GM23338 (cell line): Measurements from ENCODE around the gene CMTR1. TPM values are rescaled to one million over a fixed set of nuclear protein-coding genes. Genes with fewer than 3 reads are reported as not detected.

Experiments
- ATAC-seq: fragments of 200-7000 bp; cut with Tn5 transposase; 3 replicates; pipeline ENCODE4 v1.9.1; 2020
- DNase-seq: peaks from one replicate; pipeline ENCODE4 v3.0.0-alpha.2; 2015; ENCODE audit warnings: low spot score
- H2AFZ ChIP-seq: fragments of 200-600 bp; sonication (generic); 2 replicates; pipeline ENCODE4 v1.8.0; 2016; ENCODE audit warnings: antibody characterized with exemption, mild to moderate bottlenecking, moderate library complexity
- H3F3A ChIP-seq: fragments of 200-600 bp; sonication (generic); replicated peaks from 2 replicates; pipeline ENCODE4 v1.8.0; 2017; ENCODE audit warnings: antibody characterized with exemption, mixed run types, low read depth
- H3K27ac ChIP-seq: fragments of 200-600 bp; sonication (generic); 2 replicates; pipeline ENCODE4 v1.6.1; 2016; ENCODE audit warnings: low read depth
- H3K27me3 ChIP-seq: fragments of 200-600 bp; sonication (generic); 2 replicates; pipeline ENCODE4 v1.8.0; 2016; ENCODE audit warnings: mild to moderate bottlenecking, mixed run types, moderate library complexity; ENCODE audit not compliant: insufficient read depth
- H3K36me3 ChIP-seq: fragments of 200-600 bp; sonication (generic); 2 replicates; pipeline ENCODE4 v1.8.0; 2016; ENCODE audit warnings: mild to moderate bottlenecking; ENCODE audit not compliant: insufficient read depth
- H3K4me1 ChIP-seq: fragments of 200-600 bp; sonication (generic); 2 replicates; pipeline ENCODE4 v1.8.0; 2016; ENCODE audit warnings: mild to moderate bottlenecking, moderate library complexity; ENCODE audit not compliant: insufficient read depth
- H3K4me2 ChIP-seq: fragments of 200-600 bp; sonication (generic); 2 replicates; pipeline ENCODE4 v1.7.1; 2017; ENCODE audit warnings: mixed run types
- H3K4me3 ChIP-seq: fragments of 200-600 bp; sonication (generic); 2 replicates; pipeline ENCODE4 v1.6.1; 2016; ENCODE audit warnings: mixed run types
- H3K79me2 ChIP-seq: fragments of 200-600 bp; sonication (generic); replicated peaks from 2 replicates; pipeline ENCODE4 v1.8.0; 2017; ENCODE audit warnings: mild to moderate bottlenecking; ENCODE audit not compliant: insufficient read depth
- H3K9me2 ChIP-seq: fragments of 200-600 bp; sonication (generic); 2 replicates; pipeline ENCODE4 v1.8.0; 2017; ENCODE audit not compliant: insufficient read depth
- H4K20me1 ChIP-seq: fragments of 200-600 bp; sonication (generic); replicated peaks from 2 replicates; pipeline ENCODE4 v1.8.0; 2017; ENCODE audit warnings: mild to moderate bottlenecking; ENCODE audit not compliant: insufficient read depth
- H3K27ac Mint-ChIP-seq: 2 replicates; pipeline ENCODE4 v1.8.0; 2020; ENCODE audit warnings: inconsistent platforms, mild to moderate bottlenecking, moderate library complexity, mixed read lengths
- H3K27me3 Mint-ChIP-seq: 3 replicates; pipeline ENCODE4 v1.8.0; 2022; ENCODE audit warnings: low read depth, mild to moderate bottlenecking, moderate library complexity, mixed read lengths, inconsistent platforms; ENCODE audit not compliant: insufficient read depth, poor library complexity
- H3K36me3 Mint-ChIP-seq: 3 replicates; pipeline ENCODE4 v1.8.0; 2021; ENCODE audit warnings: low read depth, mild to moderate bottlenecking, inconsistent platforms, moderate library complexity, mixed read lengths
- H3K4me1 Mint-ChIP-seq: 3 replicates; pipeline ENCODE4 v1.8.0; 2020; ENCODE audit warnings: mild to moderate bottlenecking, inconsistent platforms, mixed read lengths
- H3K4me3 Mint-ChIP-seq: 3 replicates; pipeline ENCODE4 v1.8.0; 2021; ENCODE audit warnings: moderate library complexity, mild to moderate bottlenecking, inconsistent platforms, mixed read lengths
- H3K9me3 Mint-ChIP-seq: 3 replicates; pipeline ENCODE4 v1.8.0; 2020; ENCODE audit warnings: moderate library complexity, mild to moderate bottlenecking, inconsistent platforms, mixed read lengths
- CREB1 ChIP-seq: fragments of 250-450 bp; sonication (Bioruptor Pico); IDR thresholded peaks from 2 replicates; pipeline ENCODE4 v1.5.0; 2020; ENCODE audit warnings: low read depth, mild to moderate bottlenecking, moderate library complexity
- EZH2 ChIP-seq: fragments of 200-600 bp; sonication (generic); IDR thresholded peaks from one replicate; pipeline ENCODE4 v1.8.0; 2017; ENCODE audit warnings: antibody characterized with exemption, mild to moderate bottlenecking, low read depth; ENCODE audit not compliant: unreplicated experiment
- EZH2phosphoT487 ChIP-seq: fragments of 200-600 bp; sonication (generic); IDR thresholded peaks from one replicate; pipeline ENCODE4 v1.8.1; 2018; ENCODE audit warnings: antibody characterized with exemption; ENCODE audit not compliant: unreplicated experiment
- JUNB ChIP-seq: IDR thresholded peaks from one replicate; pipeline ENCODE4 v1.6.1; 2016; ENCODE audit warnings: antibody characterized with exemption; ENCODE audit not compliant: unreplicated experiment
- NANOG ChIP-seq: IDR thresholded peaks from 2 replicates; pipeline ENCODE4 v1.6.1; 2016; ENCODE audit warnings: antibody characterized with exemption, borderline replicate concordance
- POLR2AphosphoS5 ChIP-seq: IDR thresholded peaks from 2 replicates; pipeline ENCODE4 v1.6.1; 2016; ENCODE audit warnings: antibody characterized with exemption, low read depth
- STAT1 ChIP-seq: IDR thresholded peaks from one replicate; pipeline ENCODE4 v1.6.1; 2016; ENCODE audit warnings: antibody characterized with exemption; ENCODE audit not compliant: unreplicated experiment
- ZNF114 ChIP-seq: fragments of 250-450 bp; sonication (Bioruptor Pico); IDR thresholded peaks from 2 replicates; pipeline ENCODE4 v1.5.0; 2020; ENCODE audit warnings: mild to moderate bottlenecking, moderate library complexity
- ZNF331 ChIP-seq: fragments of 250-450 bp; sonication (Bioruptor Pico); IDR thresholded peaks from 2 replicates; pipeline ENCODE4 v1.5.0; 2020; ENCODE audit warnings: low read depth, mild to moderate bottlenecking, moderate library complexity
- polyA plus RNA-seq: library from polyadenylated mRNA; unstranded; fragments of >200 nt; fragmentation: Nextera tagmentation; extraction: Ambion mirVana; gene quantifications from 2 replicates; pipeline ENCODE4 v1.2.1, GENCODE V29; 2016
- total RNA-seq: library from RNA; depleted of rRNA; stranded (reverse); fragments of >200 nt; shearing (Covaris generic); gene quantifications from 2 replicates; pipeline ENCODE4 v1.2.3, GENCODE V29; 2014
- TF ChIP-seq, protein P1 (sequence below): fragments of 250-450 bp; sonication (Bioruptor Pico); IDR thresholded peaks from 2 replicates; pipeline ENCODE4 v1.5.0; 2020; ENCODE audit warnings: mild to moderate bottlenecking, moderate library complexity
- TF ChIP-seq, protein P2 (sequence below), 2 experiments: fragments of 200-600 bp in 1 of 2; sonication (generic) in 1 of 2; conservative IDR thresholded peaks; 2 replicates each; pipeline versions ENCODE4 v1.5.1 to v1.6.1; 2016 to 2017; ENCODE audit warnings: antibody characterized with exemption in 2 of 2, low read depth in 2 of 2, mild to moderate bottlenecking in 2 of 2, moderate library complexity in 1 of 2
- TF ChIP-seq, protein P3 (sequence below): IDR thresholded peaks from 2 replicates; pipeline ENCODE4 v1.6.1; 2016; ENCODE audit warnings: antibody characterized with exemption
- TF ChIP-seq, protein P4 (sequence below): IDR thresholded peaks from one replicate; pipeline ENCODE4 v1.6.1; 2018; ENCODE audit warnings: antibody characterized with exemption; ENCODE audit not compliant: unreplicated experiment

The CMTR1 gene
- total and polyA plus RNA-seq, 2 experiments from 2014 or later = 7.3 to 36.4 TPM

DNA sequence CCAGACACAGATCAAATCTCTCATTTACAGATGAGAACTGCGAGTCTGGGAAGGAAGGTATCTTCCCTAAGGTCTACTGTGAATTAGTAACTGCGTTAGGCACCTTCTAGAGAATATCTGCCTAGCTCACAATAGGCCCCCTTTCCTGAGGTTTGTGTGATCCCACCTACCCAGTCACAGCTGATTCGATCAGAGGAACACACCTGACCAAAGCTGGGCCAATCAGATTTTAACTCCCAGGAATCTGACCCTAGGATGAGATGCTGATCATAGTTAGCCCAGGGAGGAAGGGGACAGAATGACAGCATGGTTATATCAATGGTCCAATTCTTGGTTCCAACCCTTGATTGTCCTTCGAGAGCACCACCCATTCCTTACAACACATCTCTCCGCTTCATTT, 74.1 kb downstream of the CMTR1 start:
- Mint-ChIP-seq H3K27me3 (peaks cover 19% of the 10 kb centered on the region), H3K4me1 (peaks cover 37% of the 10 kb centered on the region), H3K36me3 (no peaks in the 10 kb centered on the region; the same call in 2 of the 3 replicates), H3K9me3 (no peaks in the 10 kb centered on the region), H3K27ac (no peak overlapping the region), H3K4me3 (no peak overlapping the region)
- Histone ChIP-seq H4K20me1 (no peaks in the 10 kb centered on the region), H3K36me3 (no peaks in the 10 kb centered on the region), H3K27me3 (peaks cover 15% of the 10 kb centered on the region), H3K4me1 (peaks cover 17% of the 10 kb centered on the region), H3K4me2 (no peak overlapping the region), H3F3A (peaks cover 7% of the 10 kb centered on the region; the same call in 1 of the 2 replicates), H3K4me3 (no peak overlapping the region), H3K27ac (no peak overlapping the region), H3K9me2 (no peaks in the 10 kb centered on the region; the same call in 1 of the 2 replicates), H2AFZ (0 out of 2 replicates have a peak overlapping the region, but pooled peaks have one; percentile 38), H3K79me2 (no peaks in the 10 kb centered on the region)
- ATAC-seq (peak; percentile 48), DNase-seq (peak; percentile 53)
- TF ChIP-seq ZNF331 (no peak), STAT1 (no peak), ZNF114 (CRISPR knock-in tag) (no peak), JUNB (no peak), EZH2 (no peak), NANOG (no peak), EZH2phosphoT487 (no peak), CREB1 (CRISPR knock-in tag) (no peak), POLR2AphosphoS5 (no peak)
- TF ChIP-seq, protein P1, sequence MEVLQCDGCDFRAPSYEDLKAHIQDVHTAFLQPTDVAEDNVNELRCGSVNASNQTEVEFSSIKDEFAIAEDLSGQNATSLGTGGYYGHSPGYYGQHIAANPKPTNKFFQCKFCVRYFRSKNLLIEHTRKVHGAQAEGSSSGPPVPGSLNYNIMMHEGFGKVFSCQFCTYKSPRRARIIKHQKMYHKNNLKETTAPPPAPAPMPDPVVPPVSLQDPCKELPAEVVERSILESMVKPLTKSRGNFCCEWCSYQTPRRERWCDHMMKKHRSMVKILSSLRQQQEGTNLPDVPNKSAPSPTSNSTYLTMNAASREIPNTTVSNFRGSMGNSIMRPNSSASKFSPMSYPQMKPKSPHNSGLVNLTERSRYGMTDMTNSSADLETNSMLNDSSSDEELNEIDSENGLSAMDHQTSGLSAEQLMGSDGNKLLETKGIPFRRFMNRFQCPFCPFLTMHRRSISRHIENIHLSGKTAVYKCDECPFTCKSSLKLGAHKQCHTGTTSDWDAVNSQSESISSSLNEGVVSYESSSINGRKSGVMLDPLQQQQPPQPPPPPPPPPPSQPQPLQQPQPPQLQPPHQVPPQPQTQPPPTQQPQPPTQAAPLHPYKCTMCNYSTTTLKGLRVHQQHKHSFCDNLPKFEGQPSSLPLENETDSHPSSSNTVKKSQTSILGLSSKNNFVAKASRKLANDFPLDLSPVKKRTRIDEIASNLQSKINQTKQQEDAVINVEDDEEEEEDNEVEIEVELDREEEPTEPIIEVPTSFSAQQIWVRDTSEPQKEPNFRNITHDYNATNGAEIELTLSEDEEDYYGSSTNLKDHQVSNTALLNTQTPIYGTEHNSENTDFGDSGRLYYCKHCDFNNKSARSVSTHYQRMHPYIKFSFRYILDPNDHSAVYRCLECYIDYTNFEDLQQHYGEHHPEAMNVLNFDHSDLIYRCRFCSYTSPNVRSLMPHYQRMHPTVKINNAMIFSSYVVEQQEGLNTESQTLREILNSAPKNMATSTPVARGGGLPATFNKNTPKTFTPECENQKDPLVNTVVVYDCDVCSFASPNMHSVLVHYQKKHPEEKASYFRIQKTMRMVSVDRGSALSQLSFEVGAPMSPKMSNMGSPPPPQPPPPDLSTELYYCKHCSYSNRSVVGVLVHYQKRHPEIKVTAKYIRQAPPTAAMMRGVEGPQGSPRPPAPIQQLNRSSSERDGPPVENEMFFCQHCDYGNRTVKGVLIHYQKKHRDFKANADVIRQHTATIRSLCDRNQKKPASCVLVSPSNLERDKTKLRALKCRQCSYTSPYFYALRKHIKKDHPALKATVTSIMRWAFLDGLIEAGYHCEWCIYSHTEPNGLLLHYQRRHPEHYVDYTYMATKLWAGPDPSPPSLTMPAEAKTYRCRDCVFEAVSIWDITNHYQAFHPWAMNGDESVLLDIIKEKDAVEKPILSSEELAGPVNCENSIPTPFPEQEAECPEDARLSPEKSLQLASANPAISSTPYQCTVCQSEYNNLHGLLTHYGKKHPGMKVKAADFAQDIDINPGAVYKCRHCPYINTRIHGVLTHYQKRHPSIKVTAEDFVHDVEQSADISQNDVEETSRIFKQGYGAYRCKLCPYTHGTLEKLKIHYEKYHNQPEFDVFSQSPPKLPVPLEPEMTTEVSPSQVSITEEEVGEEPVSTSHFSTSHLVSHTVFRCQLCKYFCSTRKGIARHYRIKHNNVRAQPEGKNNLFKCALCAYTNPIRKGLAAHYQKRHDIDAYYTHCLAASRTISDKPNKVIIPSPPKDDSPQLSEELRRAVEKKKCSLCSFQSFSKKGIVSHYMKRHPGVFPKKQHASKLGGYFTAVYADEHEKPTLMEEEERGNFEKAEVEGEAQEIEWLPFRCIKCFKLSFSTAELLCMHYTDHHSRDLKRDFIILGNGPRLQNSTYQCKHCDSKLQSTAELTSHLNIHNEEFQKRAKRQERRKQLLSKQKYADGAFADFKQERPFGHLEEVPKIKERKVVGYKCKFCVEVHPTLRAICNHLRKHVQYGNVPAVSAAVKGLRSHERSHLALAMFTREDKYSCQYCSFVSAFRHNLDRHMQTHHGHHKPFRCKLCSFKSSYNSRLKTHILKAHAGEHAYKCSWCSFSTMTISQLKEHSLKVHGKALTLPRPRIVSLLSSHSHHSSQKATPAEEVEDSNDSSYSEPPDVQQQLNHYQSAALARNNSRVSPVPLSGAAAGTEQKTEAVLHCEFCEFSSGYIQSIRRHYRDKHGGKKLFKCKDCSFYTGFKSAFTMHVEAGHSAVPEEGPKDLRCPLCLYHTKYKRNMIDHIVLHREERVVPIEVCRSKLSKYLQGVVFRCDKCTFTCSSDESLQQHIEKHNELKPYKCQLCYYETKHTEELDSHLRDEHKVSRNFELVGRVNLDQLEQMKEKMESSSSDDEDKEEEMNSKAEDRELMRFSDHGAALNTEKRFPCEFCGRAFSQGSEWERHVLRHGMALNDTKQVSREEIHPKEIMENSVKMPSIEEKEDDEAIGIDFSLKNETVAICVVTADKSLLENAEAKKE (CRISPR knock-in tag) = no peak
- TF ChIP-seq, protein P2, sequence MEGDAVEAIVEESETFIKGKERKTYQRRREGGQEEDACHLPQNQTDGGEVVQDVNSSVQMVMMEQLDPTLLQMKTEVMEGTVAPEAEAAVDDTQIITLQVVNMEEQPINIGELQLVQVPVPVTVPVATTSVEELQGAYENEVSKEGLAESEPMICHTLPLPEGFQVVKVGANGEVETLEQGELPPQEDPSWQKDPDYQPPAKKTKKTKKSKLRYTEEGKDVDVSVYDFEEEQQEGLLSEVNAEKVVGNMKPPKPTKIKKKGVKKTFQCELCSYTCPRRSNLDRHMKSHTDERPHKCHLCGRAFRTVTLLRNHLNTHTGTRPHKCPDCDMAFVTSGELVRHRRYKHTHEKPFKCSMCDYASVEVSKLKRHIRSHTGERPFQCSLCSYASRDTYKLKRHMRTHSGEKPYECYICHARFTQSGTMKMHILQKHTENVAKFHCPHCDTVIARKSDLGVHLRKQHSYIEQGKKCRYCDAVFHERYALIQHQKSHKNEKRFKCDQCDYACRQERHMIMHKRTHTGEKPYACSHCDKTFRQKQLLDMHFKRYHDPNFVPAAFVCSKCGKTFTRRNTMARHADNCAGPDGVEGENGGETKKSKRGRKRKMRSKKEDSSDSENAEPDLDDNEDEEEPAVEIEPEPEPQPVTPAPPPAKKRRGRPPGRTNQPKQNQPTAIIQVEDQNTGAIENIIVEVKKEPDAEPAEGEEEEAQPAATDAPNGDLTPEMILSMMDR (conservative IDR thresholded peaks at IDR 0.05; ENCODE audit: low read depth in 2 of 2) = no peak
- TF ChIP-seq, protein P3, sequence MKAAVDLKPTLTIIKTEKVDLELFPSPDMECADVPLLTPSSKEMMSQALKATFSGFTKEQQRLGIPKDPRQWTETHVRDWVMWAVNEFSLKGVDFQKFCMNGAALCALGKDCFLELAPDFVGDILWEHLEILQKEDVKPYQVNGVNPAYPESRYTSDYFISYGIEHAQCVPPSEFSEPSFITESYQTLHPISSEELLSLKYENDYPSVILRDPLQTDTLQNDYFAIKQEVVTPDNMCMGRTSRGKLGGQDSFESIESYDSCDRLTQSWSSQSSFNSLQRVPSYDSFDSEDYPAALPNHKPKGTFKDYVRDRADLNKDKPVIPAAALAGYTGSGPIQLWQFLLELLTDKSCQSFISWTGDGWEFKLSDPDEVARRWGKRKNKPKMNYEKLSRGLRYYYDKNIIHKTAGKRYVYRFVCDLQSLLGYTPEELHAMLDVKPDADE = no peak
- TF ChIP-seq, protein P4, sequence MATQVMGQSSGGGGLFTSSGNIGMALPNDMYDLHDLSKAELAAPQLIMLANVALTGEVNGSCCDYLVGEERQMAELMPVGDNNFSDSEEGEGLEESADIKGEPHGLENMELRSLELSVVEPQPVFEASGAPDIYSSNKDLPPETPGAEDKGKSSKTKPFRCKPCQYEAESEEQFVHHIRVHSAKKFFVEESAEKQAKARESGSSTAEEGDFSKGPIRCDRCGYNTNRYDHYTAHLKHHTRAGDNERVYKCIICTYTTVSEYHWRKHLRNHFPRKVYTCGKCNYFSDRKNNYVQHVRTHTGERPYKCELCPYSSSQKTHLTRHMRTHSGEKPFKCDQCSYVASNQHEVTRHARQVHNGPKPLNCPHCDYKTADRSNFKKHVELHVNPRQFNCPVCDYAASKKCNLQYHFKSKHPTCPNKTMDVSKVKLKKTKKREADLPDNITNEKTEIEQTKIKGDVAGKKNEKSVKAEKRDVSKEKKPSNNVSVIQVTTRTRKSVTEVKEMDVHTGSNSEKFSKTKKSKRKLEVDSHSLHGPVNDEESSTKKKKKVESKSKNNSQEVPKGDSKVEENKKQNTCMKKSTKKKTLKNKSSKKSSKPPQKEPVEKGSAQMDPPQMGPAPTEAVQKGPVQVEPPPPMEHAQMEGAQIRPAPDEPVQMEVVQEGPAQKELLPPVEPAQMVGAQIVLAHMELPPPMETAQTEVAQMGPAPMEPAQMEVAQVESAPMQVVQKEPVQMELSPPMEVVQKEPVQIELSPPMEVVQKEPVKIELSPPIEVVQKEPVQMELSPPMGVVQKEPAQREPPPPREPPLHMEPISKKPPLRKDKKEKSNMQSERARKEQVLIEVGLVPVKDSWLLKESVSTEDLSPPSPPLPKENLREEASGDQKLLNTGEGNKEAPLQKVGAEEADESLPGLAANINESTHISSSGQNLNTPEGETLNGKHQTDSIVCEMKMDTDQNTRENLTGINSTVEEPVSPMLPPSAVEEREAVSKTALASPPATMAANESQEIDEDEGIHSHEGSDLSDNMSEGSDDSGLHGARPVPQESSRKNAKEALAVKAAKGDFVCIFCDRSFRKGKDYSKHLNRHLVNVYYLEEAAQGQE = no peak
